ENCODE measurements around the gene PNPLA7.

PNPLA7 gene

GRCh38 chr9:137447722-137448601, 102.2 kb downstream of the PNPLA7 start:
- no peak for DNase-seq

GRCh38 chr9:137446851-137447471, 103.2 kb downstream of the PNPLA7 start:
- DNase-seq: no peak

DNA sequence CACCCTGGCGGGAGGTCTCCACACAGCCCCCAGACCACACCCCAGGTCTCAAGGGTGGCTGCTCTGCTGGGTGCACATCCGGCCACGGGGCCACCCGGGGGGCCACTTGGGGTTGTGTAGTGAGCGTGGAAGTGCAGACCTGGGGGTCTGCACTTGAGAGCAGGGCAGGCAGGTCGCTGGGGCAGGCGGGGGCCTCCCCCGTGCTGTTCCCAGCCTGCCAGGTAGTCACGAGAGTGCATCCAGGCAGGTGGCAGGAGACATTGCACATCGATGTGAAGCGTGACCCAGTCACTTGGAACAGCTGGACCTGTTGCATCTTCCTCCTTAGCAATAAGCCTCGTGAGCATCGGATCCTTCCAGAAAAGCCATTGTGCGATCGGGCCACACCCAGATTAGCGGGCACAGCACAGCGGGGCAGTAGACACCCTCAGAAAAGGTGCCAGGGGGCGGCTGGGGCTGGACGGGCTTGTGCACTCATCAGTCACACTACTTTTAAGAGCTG, 104.2 kb downstream of the PNPLA7 start:
- DNase-seq: no peak

DNA sequence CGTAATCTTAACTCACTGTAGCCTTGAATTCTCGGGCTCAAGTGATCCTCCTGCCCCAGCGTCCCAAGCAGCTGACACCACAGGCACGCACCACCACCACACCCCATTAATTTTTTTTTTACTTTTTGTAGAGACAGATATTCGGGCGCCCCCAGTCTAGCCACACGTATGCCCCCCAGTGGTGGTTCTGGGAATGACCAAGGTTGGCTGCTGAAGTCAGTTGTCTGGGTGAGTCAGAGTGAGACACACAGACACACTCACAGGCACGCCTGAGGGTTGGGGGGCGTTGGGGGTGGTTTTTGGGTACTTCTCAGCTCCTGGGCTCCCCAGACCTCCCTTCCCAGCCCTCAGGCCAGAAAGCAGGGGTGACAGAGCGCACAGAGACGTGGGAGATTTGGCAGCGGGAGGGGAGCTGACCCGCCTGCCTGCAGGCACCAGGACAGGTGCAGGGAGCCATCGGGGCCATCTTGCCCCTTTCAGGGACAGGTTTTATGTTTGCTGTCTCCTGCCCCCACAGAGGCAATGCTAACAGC, 104.9 kb downstream of the PNPLA7 start:
- DNase-seq: peak; percentile 54

DNA sequence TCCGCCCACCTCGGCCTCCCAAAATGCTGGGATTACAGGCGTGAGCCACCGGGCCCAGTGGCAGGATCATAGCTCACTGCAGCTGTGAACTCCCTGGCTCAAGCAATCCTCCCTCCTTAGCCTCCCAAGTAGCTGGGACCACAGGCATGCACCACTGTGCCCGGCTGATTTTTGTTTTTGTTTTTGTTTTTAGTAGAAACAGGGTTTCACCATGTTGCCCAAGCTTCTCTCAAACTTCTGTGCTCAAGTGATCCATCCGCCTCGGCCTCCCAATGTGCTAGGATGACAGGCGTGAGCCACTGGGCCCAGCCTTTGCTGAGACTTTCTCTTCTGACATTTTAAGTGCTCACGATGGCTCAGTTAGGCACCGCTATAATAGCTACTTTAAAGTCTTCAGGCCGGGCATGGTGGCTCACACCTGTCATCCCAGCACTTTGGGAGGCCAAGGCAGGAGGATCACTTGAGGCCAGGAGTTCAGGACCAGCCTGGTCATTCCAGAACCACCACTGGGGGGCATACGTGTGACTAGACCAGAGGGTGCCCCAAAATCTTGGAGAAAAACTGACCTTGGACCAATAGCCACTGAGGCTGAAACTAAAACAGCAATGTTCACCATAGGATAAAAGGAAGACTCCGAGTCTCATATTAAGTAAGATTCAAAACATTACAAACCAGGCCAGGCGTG, 106.0 kb downstream of the PNPLA7 start:
- no peak for DNase-seq

- no peak for DNase-seq
Measured at GRCh38 chr9:137441935-137442321, 108.3 kb downstream of the PNPLA7 start.

- peak; percentile 49 for DNase-seq
Measured at GRCh38 chr9:137441289-137441934, 108.8 kb downstream of the PNPLA7 start, which contains the start of gene ENTPD8. Gene ENTPD8 (minus strand): TSS chr9:137441357. CDS start chr9:137438285, 3,072 bp downstream.

- no peak for DNase-seq
Measured at GRCh38 chr9:137439158-137439714, 111.0 kb downstream of the PNPLA7 start.

DNA sequence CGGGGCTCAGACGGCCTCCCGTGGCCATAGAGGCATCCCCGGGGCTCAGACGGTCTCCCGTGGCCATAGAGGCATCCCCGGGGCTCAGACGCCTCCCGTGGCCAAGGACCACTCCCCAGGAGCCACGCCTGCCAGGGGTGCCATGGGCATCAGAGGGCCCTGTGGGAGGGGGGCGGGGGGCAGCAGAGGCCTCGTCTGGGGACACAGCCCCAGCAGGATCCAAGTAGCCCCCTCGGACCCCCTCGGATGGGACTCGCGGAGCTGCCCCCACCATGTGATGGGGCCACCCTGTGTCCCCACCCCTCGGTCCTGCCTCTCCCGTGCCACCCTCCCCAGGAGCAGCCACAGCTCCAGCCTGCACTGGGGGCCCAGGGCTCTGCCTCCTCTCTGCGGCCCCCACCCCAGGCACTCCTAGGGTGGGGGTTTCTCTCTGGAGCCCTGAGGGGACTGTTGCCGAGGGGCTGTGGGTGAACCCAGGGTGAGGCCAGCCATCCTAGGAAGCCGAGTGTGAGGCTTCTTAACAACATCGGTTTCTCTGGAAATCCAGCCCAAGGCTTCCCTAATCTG, 111.5 kb downstream of the PNPLA7 start:
- DNase-seq: no peak

DNA sequence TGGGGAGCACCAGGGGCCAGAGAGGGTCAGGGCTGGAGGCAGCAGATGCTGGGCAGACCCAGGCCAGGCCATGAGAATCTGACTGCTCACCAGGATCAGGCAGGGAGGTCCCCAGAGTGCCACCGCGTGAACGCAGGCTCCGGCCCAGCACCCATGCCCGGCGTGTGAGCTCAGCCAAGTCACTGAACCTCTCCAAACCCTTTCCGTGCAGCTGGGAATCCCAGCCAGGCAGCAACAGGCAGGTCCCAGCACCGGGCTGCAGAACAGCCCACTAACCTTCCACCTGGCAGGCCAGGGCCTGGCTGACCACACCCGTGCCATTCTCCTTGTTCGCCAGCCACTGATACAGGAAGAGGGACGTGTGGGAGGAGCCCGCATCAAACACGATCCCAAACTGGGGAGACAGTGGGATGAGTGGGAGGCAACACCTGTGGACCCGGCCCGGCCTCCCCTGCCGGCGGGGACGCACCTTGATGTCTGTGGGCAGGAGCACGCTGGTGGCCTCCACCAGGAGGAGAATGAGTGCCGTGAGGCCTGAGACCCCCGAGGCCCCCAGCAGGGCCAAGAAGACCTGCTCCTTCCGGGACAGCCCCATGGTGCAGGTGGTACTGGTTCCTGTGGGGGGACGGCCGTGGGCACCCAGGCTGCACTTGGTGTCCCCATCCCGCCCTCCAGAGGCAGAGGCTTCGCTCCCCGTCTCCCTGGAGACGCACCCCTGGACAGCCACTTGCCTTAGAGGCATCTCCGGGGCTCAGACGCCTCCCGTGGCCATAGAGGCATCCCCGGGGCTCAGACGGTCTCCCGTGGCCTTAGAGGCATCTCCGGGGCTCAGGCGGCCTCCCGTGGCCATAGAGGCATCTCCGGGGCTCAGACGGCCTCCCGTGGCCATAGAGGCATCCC, 112.3 kb downstream of the PNPLA7 start:
- no peak for DNase-seq

GRCh38 chr9:137436761-137437600, 113.2 kb downstream of the PNPLA7 start:
- DNase-seq: no peak

DNA sequence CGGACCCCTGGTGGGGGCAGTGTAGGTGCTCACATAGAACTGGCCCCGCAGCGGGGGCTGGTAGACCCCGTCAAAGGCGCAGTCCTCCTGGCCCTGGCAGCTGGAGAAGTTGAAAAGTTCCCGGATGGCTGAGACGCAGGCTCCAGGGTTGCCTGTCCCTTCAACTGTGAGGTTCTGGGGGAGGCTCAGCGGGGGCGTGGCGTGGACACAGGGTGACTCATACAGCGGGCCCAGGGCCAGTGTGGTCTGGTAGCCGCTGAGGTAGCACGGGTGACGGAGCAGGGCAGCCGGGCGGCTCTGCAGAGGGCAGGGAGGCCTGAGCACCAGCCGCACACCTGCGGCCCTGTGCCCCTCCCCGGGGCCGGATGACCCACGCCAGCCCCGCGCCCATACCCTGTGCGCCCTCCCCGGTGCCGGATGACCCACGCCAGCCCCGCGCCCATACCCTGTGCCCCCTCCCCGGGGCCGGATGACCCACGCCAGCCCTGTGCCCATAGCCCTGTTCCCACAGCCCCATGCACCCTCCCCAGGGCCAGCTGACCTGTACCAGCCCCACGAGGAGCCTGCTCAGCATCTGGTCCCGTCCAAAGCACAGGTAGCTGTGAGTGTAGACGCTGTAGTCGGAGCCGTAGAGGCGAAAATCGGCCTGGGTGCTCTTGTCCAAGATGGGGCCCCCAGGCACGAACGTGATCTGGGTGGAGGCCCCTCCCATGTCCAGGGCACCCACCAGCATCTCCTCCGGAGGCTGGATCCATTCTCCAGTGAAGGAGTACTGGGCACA, 114.0 kb downstream of the PNPLA7 start:
- no peak for DNase-seq

DNA sequence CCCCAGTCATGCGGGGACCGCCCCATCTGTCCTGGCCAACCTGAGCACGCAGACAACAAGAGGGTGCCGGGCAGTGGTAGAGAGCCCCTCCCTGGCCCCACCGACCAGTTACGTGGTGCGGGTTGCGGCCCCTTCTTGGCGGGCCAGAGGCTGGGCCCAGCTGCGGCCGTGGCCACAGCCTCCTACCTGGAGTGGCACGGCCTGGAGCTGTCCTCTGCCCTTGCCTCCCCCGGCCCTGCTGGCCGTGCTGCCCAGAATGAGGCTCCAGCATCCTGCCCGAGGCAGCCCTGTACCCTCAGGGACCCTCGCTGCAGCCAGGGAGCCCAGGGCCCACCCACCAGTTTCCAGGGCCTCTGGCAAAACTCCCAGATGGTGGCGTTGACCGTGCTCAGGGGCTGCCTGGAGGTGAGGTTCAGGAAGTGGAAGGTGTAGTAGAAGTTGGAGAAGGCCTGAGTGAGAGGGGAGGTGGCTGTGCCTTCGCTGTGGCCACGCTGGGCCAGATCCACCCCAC, 114.8 kb downstream of the PNPLA7 start:
- DNase-seq: no peak

DNA sequence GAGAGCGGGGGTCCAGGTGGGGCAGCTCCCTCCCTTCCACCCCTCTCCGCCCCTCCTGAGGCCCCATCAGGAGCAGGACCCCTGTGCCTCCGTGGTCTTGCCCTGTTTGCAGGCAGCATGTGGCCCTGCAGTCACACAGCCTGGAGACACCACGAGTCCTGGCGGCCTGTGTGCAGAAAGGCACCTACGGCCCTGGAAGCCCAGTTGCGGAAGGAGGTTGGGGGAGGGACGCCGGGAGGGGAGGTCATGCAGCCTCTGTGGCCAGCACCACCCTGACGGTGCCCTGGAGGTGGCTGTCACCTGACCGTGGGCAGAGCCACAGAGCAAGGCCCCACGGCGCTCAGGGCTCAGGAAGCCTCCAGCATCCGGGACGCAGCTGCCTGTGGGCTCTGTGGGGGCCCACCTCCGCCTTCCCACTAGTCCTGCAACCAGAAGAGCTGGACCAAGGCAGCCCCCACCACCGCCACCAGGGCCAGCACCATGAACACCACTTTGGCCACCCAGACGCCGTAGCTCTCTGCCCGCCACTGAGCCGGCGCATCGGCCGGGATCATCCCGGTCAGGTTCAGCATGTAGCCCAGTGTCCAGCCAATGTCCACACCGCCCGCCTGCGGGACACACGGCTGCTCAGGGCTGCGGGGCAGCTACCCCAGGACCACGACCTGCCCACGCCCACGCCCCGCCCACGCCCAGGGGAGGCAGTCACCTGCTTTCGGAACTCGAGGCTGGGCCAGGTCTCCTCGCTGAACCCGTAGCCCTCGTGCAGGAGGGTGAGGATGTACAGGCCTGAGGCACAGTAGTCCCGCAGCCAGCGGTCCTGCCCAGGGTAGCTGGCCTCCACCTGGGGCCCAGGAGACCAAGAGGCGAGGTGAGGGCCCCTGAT, 115.5 kb downstream of the PNPLA7 start:
- no peak for DNase-seq

DNA sequence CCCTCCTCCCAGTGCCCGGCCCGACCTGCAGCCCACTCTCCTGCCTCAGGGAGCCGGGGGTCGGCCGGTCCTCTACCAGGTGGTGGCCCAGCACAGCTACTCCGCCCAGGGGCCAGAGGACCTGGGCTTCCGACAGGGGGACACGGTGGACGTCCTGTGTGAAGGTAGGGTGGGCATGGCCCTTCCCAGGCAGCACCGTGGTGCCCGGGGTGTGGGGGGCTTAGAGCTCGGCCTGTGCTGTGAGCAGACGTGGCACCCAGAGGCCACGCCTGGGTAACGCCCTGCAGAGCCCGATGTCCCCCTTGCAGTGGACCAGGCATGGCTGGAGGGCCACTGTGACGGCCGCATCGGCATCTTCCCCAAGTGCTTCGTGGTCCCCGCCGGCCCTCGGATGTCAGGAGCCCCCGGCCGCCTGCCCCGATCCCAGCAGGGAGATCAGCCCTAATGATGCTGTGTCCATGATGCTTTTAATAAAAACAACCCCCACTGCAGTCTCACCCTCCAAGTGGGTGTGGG, 116.2 kb downstream of the PNPLA7 start:
- no peak for DNase-seq

DNA sequence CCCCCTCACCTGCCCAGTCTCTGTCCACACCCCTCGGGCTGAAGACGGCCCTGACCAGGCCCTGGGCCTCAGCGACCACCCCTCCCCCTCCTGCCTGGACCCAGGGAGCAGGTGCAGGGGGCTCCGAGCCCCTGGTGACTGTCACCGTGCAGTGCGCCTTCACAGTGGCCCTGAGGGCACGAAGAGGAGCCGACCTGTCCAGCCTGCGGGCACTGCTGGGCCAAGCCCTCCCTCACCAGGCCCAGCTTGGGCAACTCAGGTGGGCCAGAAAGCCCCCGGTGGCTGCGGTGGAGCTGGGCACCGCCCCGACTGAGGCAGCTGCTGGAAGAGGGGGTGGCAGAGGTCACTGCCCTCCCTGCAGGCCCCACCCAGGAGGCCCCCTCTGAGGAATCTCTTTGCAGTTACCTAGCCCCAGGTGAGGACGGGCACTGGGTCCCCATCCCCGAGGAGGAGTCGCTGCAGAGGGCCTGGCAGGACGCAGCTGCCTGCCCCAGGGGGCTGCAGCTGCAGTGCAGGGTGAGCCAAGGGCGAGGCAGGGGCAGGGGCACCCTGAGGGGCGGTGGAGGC, 116.8 kb downstream of the PNPLA7 start:
- no peak for DNase-seq

GRCh38 chr9:137432687-137433348, 117.4 kb downstream of the PNPLA7 start:
- no peak for DNase-seq

All from NCI-H1436 (cell line).